ENCODE measurements around the gene MYRFL.

DNA sequence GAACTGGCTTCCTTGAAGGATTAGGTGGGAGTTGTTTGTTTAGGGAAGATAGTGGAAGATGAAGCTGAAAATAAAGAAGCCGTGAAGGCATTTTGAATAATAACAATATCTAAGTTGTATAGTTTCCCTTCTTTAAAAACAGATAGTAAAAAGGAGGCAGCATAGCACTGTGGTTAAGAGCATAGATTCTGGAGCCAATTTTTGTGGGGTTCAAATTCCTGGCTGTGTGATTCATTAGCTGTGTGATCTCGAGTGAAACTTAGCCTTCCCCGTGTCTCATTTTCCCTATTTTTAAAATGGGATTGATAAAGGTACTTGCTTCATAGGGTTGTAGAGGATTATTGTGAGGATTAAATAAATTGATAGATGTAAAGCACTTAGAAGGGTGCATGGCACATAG lies 104.5 kb downstream of the MYRFL start:
- TF ChIP-seq, protein P1, sequence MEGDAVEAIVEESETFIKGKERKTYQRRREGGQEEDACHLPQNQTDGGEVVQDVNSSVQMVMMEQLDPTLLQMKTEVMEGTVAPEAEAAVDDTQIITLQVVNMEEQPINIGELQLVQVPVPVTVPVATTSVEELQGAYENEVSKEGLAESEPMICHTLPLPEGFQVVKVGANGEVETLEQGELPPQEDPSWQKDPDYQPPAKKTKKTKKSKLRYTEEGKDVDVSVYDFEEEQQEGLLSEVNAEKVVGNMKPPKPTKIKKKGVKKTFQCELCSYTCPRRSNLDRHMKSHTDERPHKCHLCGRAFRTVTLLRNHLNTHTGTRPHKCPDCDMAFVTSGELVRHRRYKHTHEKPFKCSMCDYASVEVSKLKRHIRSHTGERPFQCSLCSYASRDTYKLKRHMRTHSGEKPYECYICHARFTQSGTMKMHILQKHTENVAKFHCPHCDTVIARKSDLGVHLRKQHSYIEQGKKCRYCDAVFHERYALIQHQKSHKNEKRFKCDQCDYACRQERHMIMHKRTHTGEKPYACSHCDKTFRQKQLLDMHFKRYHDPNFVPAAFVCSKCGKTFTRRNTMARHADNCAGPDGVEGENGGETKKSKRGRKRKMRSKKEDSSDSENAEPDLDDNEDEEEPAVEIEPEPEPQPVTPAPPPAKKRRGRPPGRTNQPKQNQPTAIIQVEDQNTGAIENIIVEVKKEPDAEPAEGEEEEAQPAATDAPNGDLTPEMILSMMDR (IDR thresholded peaks at IDR 0.05; ENCODE audit: control extremely low read depth in 1 of 3, insufficient read depth in 1 of 3, low read depth in 1 of 3, low read length in 3 of 3) = no peak
- TF ChIP-seq, protein P2, sequence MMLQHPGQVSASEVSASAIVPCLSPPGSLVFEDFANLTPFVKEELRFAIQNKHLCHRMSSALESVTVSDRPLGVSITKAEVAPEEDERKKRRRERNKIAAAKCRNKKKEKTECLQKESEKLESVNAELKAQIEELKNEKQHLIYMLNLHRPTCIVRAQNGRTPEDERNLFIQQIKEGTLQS (IDR thresholded peaks at IDR 0.05; ENCODE audit: insufficient read depth, low read depth, low read length) = no peak
- TF ChIP-seq SIN3A (conservative IDR thresholded peaks at IDR 0.05 in 1 of 2, IDR thresholded peaks at IDR 0.05 in 1 of 2; ENCODE audit: low read depth in 1 of 2, low read length in 2 of 2) = no peak
